Hematopoietic multipotent progenitor cell treated with erythropoietin and hydrocortisone succinate and interleukin-3 and kit ligand, for 15 days (in vitro differentiated cells): ENCODE data around the gene C4orf50.

Experiments used
- DNase-seq: peaks from one replicate; pipeline ENCODE4 v3.0.0-alpha.2; 2015; ENCODE audit warnings: low spot score

The C4orf50 gene

DNA sequence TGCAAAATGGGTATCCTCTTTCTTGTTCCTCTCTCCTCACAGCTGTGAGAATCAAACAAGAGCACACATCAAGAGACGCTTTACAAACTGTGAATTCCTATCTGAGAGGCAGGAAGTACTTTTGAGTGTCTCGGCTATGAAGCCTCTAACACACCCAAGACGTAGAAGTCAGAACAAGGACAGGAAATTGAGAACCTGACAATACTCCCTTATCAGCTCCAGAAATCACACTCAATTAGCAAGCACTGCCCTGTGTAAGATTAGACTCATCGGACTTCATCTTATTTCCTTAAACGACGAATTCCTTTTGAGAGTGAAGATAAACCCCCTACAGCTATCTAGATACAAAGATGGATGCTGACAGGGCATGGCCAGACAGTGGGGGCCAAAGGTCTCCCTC is 74.7 kb downstream of the C4orf50 start:
- no peak for DNase-seq

DNA sequence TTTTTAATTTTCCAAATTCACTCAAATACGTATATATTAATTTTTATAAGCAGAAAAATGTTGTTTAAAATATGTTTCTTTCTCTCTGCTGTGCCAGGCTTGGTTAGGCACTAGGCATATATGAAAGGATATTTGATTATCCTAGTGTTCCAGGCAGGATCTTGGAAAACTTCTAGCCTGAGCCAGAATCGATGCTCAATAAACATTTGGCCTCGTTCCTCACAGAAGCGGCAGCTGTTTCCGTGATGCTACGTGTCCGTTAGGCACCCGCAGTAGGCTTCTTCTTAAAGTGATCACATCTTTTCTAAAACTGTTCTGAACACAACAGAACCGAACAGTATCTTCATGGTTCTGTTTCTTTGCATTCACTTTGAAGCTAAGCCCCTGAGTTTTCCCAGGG is 75.3 kb downstream of the C4orf50 start:
- DNase-seq: no peak

DNA sequence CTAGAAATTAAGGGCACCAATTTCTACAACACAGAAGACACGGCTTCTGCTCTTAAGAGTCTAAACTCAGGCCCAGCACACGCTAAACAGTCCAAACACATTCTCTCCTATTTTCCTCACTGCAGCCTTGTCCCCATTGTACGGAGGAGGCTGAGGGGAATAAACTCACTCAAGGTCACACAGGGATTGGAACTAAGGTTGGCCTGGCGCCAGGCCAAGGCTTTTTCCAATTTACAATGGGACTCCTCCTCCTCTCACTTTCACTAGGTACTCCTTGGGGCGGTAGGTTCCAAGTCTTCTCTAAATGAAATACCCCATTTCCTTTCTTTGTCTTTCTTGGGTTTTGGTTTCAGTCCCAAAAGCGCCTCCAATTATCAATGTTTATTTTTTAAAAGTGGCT is 76.6 kb downstream of the C4orf50 start:
- DNase-seq: no peak

DNA sequence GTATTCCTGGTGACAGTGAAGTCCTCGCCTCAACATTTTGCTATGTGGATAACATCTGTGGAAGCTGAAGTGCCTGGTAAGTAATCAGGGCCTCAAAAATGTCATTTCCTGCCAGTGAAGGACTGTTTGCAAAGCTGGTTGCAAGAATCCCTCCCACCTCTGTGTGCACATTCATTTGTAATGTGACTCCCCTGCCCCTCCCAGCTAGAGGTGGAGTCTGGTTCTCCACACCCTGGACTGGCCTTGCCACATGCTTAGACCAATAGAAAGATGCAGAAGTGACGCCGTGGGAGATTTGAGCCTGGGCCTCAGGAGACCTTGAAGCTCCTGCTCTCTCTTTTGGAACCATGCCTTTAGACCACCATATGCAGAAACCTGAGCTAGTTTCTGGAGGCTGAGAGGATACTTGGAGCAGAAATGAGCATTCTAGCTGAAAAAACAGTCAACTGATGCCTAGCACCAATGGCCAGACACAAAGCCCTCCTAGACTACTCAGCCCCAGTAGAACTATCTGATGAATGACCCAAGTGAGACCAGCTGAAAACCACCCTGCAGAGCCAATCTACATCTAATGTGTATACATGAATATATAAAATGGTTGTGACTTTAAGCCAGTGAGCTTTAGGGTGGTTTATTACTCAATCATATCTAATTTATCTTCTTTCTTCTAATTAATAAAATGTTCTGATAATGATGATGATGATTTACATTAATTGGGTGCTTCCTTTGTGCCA is 77.6 kb downstream of the C4orf50 start:
- DNase-seq: no peak

DNA sequence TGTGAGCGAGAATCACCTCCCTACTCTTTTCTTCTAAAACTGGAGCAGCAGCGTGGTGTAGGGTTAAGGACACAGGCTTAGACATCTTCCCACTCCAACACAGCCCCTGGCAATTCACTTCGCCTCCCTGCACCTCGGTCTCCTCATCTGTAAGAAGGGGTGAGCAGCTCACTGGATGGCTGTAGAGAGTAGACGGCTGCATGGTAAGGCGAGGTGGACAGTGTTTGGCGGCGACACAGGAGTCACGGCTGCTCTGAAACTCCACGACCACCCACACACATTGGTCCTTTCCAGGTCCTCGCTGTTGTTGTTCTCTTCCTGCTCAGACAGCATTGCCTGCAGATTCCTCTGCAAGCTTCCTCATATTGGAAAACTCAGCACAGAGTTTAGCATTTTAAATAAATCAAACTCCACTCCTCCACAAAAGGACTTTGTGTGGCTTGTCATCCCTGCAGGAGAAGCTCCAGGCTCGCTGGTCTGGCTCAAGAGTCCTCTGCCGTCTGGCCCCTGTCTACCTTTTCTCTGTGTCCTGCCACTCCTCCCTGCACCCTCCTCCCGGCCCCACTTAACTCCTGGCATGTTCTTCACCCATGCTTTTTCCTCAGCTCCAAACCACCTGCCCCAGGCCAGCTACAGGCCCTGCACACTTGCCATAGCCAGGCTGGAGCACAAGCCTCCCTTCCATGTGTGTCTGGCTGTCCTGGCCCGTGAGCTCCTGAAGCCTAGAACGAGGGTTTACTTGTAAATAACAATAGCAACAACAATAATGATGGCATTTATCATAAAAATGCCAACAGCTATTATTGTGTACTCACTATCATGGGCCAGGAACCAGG is 84.0 kb downstream of the C4orf50 start:
- DNase-seq: no peak

DNA sequence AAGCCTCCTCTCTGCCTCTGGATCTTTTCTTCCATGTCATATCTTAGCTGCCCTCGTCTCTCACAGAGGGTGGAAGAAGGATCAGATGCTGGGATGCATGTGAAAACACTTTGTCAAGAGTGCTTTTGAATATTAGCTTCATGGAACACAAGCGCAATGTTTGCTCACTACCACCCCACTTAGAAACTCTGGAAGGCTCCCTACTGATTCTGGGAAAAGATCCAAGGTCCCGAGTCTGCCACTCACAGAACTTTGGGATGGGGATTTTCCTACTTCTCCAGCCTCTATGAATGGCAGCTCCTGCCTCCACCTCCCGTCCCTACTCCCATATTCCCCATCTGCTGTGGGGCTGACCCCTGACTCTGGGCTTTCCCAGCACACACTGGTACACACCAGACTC is 85.1 kb downstream of the C4orf50 start:
- DNase-seq: no peak

DNA sequence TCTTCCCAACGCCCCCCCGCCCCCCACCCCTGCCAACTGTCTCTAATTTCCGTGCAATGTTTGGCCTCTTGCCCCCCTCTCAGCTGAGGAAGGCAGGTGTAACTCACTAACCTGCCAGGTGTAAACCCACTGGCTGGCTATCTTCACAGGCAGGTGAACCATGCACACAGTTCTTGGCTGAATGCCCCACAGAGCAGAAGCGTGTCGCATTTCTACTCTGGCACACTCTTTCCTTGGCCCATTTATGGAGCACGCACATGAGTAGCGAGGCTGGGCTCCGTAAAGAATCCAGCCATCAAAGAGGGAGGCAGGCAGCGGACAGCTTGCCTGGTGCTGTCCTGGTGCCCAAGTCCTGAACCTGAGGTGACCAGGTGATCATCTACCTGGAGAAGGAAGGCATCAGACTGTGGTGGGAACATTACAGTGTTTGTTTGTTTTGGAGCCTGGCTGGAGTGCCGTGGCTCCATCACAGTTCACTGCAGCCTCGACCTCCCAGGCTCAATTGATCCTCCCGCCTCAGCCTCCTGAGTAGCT is 86.1 kb downstream of the C4orf50 start:
- no peak for DNase-seq

DNA sequence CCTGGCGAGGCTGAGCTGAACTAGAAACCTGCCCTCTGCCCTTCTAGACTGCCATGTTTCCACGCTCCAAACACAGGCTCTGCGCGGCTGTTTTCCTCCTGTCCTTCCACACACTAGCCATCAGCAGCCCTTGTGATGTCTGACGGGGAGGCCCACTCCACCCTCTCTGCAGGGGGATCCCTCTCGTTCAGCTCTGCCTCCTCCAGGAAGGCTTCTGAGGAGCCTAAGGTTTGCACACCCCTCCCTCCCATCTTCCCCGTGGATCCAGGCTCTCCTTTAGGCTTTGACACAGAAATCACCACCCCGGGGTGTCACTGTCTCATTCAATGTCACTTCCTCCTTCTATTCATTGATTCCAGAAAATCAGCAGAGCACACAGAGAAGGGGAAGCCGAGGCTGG is 86.7 kb downstream of the C4orf50 start:
- no peak for DNase-seq

DNA sequence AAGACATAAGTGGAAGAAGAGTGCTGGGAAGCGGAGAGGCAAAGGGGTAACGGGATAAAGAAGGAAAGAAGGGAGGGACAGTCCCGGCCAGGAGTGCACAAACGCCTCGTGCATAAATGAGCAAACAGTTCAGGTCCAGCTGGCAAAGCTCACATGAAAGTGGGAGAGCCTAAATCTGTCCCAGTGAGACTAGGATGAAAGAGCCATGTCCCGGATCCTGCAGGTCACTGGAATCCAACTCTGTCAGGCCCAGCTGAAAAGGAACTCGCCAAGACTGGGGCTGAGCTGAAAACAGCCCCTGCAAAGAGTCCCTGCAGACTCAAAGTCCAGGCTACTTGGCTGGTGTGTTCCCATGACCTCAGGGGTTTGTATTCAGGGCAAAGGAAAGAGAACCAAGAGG is 87.4 kb downstream of the C4orf50 start:
- DNase-seq: no peak

DNA sequence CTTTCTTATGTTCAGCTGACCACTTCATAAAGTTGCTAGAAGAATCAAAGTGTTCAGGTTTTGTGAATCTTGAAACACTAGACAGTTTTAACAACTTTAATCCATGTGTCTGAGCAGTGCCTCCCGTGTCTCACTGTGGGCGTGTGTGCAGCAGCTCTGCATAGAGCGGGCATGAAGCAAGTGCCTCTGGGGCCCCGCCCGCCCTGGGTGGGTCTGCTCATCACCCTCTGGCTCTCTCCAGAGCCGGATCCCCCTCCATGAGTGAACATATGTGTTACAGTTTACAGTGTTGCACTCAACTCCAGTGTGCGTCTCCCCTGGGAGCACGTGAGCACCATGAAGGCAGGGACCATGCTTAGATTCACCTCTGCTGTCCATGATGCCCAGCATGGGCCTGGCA is 87.8 kb downstream of the C4orf50 start:
- DNase-seq: no peak

DNA sequence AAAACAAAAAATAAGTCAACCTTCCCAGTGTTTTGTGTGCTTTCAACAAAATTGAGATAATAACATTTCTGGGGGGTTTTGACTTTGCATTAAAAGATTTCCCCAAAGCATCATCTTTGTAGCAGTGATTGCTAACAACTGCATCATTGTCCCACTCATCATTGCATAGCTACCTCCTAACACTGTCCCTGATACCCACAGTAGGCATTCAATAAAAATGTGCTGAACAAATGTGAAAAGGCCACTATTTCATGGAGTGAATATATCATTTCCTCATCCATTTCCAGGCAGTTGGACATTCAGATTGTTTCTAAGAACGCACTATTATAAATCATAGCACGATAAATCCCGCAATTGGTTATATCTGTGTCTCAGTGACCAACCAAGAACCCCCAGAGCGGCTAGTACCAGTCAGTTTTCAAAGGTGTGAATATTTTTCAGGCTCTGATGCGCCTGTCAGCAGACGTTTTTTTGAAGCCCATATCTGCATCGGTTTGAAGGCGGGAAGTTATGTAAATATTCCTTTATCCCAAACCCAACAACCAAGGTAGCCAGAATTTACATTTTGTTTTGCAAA is 89.3 kb downstream of the C4orf50 start:
- no peak for DNase-seq

DNA sequence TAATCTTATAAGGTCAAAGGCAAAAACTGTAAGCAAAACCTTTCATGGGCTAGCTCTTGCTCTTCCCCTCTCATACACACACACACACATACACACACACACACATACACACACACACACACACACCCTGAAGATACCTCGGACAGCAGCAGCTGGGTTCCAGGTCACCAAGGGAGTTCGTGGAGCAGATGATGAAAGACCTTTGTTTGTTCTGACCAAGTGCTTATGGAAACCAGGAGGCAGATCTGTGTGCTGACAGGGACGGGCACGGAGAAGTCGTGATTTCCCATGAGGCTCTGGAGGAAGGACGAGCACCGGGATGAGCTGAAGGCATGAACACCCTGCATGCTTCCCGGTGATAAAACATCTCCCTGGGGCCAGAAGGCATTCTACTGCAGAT is 90.0 kb downstream of the C4orf50 start:
- DNase-seq: no peak

DNA sequence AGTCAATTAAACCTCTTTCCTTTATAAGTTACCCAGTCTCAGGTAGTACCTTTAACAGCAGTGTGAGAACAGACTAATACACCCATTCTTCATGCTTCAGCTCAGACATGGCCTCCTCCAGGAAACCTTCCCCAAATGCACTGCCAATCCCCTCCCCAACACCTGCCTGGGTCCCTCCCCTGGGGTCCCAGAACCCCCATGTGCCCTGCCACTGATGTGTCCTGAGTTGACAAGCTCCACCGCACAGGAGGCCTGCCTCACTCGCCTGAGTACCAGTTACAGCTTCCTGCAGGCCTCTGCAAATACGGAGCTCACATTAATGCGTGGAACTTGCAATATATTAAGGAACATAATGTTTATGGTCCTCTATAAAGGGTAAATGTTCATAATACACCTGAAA is 90.5 kb downstream of the C4orf50 start:
- DNase-seq: no peak

DNA sequence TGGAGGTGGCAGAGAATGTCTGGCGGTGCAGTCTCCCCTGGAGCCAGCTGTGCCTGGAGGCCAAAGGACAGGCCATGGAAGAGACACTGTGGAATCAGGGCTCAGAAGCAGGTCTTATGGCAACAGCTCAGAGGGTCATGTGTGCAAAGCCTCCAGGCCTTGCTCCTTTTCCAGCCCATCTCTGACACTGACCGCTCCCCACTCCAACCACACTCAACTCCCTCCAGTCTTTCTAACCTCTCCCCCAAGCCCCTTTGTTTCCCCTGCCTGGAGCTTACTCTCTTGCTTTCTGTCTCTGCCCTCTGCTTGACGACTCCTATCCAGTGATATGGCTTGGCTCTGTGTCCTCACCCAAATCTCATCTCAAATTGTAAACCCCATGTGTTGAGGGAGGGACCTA is 91.1 kb downstream of the C4orf50 start:
- no peak for DNase-seq

DNA sequence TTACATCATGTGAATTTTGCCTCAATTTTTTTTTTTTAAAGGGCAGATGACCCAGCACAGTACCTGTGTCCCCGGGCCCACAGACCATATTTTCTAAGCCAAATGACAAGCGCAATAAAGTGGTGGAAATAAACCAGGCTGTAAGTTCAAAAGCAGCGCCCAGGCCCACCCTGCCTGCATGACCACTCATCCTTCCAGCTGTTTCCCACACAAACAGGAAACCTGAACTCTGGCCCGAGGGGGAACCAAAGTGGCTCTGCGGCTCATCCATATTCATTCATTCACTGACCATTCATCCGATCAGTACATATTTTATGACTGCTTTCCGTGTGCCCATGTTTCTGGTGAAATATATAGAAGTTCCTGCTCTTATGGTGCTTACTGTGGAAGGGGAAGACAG is 91.6 kb downstream of the C4orf50 start:
- DNase-seq: no peak

DNA sequence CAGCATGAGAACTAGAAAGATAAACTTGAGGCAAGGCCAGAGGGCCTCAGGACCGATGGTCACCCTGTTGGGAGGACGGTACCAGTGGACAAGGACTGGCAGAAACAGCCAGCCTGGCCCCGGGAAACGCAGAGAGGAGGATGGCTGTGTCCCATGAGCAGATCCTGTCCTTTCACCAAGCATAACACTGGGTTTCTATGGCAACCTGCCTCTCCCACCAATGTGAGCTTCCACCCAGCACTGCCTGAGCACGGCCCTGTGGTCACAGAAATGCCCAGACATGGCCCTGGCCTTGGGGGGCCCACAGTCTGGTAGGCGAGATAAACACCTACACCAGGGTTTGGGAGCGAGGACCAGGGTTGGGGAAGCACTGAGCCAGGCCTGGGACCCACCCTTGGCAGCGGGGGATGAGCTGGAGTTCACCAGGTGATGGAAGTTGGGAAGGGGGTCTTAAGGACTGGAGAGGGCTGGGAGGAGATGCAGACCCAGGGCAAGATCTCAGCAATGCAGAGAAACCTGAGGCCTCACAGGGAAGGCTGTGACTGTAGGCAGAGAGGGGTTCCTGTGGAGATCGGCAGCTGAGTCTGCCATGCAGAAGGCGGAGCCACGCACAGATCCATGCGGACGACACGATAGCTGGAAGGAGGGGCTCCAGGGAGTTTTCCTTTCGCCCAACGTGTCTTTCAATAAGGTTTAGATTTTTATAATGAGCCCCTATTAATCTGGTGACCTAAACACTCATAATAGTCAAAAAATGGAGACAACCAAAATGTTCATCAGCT is 92.6 kb downstream of the C4orf50 start:
- no peak for DNase-seq

DNA sequence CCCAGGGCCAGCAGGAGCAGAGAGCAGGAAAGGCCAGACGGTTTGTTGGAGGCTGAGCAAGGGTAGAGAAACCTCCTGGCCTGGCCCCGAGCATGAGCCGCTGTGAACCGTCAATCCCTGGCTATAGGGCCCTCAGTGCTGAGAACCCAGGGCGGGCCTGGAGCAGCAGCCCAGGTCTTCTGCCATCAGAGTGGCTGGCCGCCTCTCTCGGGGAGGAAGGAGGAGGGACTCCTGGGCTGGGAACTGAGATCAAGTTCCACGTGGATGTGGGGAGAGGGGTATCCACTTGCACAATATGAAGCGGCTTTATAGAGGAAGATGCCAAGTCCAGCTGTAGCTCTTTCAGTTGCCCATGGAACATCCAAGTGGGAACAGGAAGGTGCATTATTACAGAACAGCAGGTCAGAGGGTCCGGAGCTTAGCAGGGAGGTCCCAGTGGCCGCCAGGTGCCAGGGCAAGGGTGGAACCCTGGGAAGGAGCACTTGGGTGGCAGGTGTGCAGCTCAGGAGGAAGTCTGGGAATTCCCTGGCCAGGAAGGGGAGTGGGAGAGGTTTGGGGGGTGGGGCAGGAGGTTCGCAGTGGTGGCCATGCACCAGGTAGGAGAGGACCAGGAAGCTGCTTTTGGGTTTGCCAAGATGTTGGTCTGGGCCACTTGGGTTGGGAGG is 93.6 kb downstream of the C4orf50 start:
- DNase-seq: no peak

DNA sequence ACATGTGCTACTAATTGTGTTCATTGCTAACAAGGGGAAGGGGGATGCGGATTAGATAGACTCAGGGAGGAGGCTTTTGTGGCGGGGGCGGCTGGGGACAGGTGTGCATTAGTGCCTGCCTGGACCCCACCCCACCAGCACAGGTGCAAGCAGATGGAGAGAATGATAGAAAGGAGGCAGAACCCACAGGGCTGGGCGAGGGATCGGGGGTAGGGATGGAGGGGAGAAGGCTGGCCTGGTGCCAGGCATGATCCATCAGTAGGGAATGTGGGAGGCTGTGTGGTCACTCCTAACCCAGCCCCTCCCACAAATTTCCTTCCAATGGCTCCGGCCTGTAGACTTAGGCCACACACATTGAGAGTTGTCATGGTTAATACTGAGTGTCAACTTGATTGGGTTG is 94.9 kb downstream of the C4orf50 start:
- DNase-seq: no peak

DNA sequence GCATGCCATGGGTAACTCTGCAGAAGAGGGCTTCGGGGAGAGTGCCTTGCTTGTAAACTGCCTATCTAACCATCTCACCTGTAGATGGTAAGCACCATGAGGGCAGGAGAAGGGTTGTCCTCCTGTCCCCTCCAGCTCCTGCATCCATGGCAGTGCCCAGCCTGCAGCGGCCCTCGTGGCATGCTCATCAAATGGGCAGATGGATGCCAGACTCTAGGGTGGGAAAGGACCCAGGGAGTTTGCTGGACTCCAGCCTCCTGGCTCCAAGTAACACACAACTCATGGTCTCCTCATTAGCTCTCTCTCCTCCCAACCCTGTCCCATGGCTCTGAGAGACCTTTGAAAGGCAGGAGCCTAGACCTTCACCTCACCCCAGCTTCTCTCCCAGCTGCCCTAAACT is 95.7 kb downstream of the C4orf50 start:
- DNase-seq: no peak

DNA sequence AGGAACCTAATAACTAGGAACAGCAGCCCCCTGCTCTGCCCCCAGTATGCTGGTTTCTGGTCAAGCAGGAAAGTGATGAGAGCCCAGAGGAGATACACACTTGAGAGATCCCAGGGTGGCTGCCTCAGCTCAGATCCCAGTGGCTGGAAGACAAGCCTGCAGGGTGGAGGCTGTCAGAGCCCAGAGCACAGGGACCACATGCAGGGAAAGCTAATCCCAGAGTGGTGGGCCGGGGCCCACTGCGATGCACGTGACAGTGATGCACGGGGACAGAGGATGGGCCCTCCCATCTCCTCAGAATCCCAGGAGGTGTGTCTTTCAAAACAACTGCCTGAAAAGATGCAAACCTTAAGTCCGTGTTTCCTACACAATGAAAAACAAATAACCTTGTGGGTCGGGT is 96.2 kb downstream of the C4orf50 start:
- no peak for DNase-seq

DNA sequence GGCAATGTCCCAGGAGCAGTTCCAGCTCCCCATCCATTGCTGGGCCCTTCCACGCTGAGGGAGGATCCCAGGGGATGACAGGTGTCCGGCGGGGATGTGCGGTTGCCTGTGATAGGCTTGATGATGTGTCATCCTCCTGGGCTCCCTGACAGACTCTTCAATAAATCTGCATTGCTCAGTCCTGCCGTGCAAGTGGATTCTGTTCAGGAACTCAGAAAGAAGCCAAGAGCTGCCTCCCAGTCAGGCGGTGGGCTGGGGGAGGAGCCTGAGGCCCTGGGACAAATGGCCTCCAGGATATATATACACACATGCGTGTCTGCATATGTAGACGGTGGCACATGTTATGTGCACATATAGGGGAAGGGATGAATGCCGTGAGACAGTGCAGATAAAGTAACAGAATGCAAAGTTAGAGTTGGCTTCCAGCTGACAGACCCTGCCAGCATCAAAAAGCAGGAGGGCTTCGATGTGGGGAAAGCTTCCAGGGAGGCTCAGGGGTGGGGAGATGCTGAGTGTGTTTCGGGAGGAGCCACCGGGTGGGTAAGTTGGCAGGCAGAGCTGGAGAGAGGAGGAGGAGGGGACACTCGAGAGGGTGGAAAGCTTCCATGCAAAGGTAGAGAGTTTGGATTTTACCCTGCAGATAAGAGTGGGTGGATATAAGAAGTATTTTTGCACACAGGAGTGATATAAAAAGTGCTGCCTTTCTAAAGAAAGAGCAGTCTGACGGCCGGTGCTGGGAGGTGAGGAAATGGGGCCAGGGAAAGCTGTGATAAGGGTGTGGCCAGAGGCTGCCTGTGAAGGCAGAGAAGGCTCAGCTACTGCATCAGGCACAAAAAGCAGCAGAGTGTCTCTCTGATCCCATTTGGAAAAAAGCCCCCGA is 96.9 kb downstream of the C4orf50 start:
- no peak for DNase-seq
